ENCODE data around the gene HHAT.

HHAT gene

GRCh38 chr1:210691039-210691610, 362.4 kb downstream of the HHAT start:
- no peak overlapping the region for H3K4me3 Mint-ChIP-seq
- no peaks in the 10 kb centered on the region for H3K27me3 Mint-ChIP-seq
- no peak for ATAC-seq
- H3K9me3 Mint-ChIP-seq: no peaks in the 10 kb centered on the region
- peaks cover 34% of the 10 kb centered on the region for H3K4me1 Mint-ChIP-seq
- DNase-seq: no peak
- H3K27ac Mint-ChIP-seq: peak overlapping the region in 1 of 2 donors; percentile 35

DNA sequence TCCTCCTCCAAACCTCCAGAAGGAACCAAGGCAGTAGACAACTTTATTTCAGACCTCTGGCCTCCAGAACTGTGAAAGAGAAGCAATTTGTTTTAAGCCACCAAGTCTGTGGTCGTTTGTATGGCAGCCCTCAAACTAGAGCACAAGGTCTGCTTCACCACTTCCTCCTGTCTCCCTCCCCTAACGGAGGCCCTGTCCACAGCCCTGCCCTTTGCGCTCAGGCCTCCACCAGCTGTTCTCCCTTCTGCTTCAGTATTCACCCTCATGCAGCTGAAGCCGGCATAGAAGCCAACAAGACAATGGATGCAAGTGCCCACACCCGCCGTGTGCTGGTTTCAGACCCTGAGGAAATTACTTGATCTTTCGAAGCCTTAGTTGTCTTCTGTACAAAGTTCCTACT, 364.1 kb downstream of the HHAT start:
- Mint-ChIP-seq H3K4me3 (no peak overlapping the region), H3K27ac (peak overlapping the region in 1 of 2 donors; percentile 30), H3K4me1 (peaks cover 46% of the 10 kb centered on the region), H3K27me3 (no peaks in the 10 kb centered on the region), H3K9me3 (no peaks in the 10 kb centered on the region)
- DNase-seq (no peak), ATAC-seq (no peak)

DNA sequence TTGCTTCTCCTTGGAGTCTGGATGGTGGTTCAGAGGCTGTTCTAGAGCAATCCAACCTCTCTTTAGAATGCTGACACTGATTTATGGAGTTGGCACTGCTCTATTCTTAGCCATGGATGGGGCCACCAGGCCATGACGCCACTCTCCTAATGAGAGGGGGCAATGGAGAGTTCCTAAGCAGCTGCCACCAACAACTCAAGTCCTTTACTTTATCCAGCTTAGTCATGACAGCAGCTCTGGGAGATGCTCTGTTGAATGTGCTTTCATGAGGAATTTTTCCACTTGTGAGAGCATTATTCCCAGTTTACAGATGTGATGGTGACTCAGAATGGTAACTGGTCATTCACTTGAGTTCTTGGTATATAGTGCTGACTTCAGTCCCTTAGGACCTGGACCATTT, 366.3 kb downstream of the HHAT start:
- H3K27me3 Mint-ChIP-seq: no peaks in the 10 kb centered on the region
- no peak for ATAC-seq
- H3K9me3 Mint-ChIP-seq: no peaks in the 10 kb centered on the region
- no peak for DNase-seq
- no peak overlapping the region for H3K27ac Mint-ChIP-seq
- no peak overlapping the region for H3K4me3 Mint-ChIP-seq
- peaks cover 33% of the 10 kb centered on the region for H3K4me1 Mint-ChIP-seq

- Mint-ChIP-seq H3K4me3 (no peak overlapping the region), H3K27ac (no peak overlapping the region), H3K4me1 (peaks cover 33% of the 10 kb centered on the region), H3K9me3 (no peaks in the 10 kb centered on the region), H3K27me3 (no peaks in the 10 kb centered on the region)
- ATAC-seq (peak; percentile 94), DNase-seq (peak; percentile 35 to 58)
Observed at GRCh38 chr1:210696709-210697108, 368.0 kb downstream of the HHAT start.

GRCh38 chr1:210697185-210697584, 368.5 kb downstream of the HHAT start:
- H3K9me3 Mint-ChIP-seq: no peaks in the 10 kb centered on the region
- H3K27me3 Mint-ChIP-seq: no peaks in the 10 kb centered on the region
- no peak overlapping the region for H3K4me3 Mint-ChIP-seq
- ATAC-seq (peak; percentile 3), DNase-seq (no peak)
- no peak overlapping the region for H3K27ac Mint-ChIP-seq
- peaks cover 31% of the 10 kb centered on the region for H3K4me1 Mint-ChIP-seq

DNA sequence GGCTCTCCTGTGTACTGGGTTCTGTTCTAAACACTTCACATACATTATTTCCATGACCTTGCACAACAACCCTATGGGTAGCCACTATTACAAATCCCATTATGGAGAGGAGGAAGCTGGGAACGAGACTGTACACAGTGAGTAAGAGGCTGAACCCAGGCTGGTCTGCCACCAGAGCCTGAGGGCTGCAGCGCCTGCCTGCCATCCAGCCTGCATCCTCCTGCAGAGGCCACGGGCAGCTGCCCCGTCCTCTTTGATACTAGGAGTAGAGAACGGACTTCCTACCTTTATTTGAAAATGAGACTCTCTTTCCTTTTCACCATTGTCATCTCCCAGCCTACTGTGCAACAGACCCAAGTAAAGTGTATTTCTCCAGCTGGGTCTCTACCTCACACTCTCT, 370.0 kb downstream of the HHAT start:
- no peak overlapping the region for H3K4me3 Mint-ChIP-seq
- H3K9me3 Mint-ChIP-seq: no peaks in the 10 kb centered on the region
- H3K4me1 Mint-ChIP-seq: peaks cover 17% of the 10 kb centered on the region
- DNase-seq: no peak
- no peak overlapping the region for H3K27ac Mint-ChIP-seq
- no peak for ATAC-seq
- no peaks in the 10 kb centered on the region for H3K27me3 Mint-ChIP-seq

DNA sequence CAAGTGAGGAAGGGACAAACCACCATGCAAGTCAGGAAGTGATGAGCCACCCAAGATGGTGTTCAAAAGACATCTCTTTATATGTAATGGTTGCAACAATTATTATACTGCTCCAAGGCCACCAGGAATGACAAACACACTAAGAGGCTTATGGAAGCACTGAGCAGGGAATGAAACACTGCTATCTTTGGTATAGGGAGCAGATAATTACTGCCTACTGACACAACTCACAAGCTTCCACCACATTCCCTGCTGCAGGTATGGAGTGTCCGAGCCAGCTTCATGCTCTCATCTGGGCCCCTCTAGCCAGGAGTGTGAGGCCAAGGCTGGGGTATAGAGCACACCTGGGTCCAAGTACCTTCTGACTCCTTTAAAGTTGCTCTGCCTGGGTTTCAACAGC, 371.4 kb downstream of the HHAT start:
- H3K9me3 Mint-ChIP-seq: no peaks in the 10 kb centered on the region
- H3K27ac Mint-ChIP-seq: no peak overlapping the region
- peaks cover 17% of the 10 kb centered on the region for H3K4me1 Mint-ChIP-seq
- no peak overlapping the region for H3K4me3 Mint-ChIP-seq
- ATAC-seq: no peak
- no peak for DNase-seq
- no peaks in the 10 kb centered on the region for H3K27me3 Mint-ChIP-seq

DNA sequence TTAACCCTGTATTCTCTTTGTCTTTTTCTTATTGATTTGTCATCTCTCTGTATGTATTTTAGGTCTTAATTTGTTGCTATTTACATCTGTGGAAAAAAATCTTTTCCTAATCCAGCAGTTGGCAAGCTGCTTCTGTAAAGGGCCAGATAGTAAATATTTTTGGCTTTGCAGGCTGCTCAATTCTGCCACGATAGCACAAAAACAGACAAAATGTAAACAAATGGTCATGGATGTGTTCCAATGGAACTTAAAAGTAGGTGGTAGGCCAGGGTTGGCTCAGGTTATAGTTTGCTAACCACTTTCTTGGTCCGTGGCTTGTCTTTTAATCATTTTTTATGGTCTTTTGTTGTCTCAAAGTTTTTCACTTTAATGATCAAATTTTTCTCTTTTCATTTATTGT, 371.8 kb downstream of the HHAT start:
- Mint-ChIP-seq H3K9me3 (no peaks in the 10 kb centered on the region), H3K4me3 (no peak overlapping the region), H3K27ac (no peak overlapping the region), H3K4me1 (peaks cover 17% of the 10 kb centered on the region), H3K27me3 (no peaks in the 10 kb centered on the region)
- ATAC-seq (no peak), DNase-seq (no peak)

- no peaks in the 10 kb centered on the region for H3K9me3 Mint-ChIP-seq
- H3K27me3 Mint-ChIP-seq: no peaks in the 10 kb centered on the region
- no peak overlapping the region for H3K27ac Mint-ChIP-seq
- peaks cover under 1% of the 10 kb centered on the region for H3K4me1 Mint-ChIP-seq
- DNase-seq: no peak
- H3K4me3 Mint-ChIP-seq: no peak overlapping the region
- no peak for ATAC-seq
Observed at GRCh38 chr1:210702506-210702905, 373.8 kb downstream of the HHAT start.

DNA sequence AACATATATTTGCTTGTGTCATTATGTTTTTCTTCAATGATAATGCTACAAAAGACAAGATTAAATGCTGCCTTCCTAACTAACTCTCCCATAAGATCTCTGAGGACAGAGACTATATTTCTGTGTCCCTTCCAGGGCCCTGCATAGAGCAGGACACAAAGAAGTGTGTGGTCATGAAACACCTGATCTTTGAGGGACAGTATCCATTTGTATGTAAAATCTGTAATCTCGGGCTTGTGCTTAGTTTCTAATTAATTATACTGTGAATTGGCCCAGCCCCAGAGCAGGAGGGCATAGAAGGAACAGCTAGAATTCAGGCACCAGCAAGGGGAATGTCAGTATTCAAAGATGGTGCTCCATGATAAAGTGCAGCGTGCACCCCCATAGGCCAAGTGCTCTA, 374.9 kb downstream of the HHAT start:
- no peak overlapping the region for H3K27ac Mint-ChIP-seq
- no peaks in the 10 kb centered on the region for H3K27me3 Mint-ChIP-seq
- H3K9me3 Mint-ChIP-seq: no peaks in the 10 kb centered on the region
- H3K4me1 Mint-ChIP-seq: no peaks in the 10 kb centered on the region
- ATAC-seq (no peak), DNase-seq (no peak)
- H3K4me3 Mint-ChIP-seq: no peak overlapping the region

DNA sequence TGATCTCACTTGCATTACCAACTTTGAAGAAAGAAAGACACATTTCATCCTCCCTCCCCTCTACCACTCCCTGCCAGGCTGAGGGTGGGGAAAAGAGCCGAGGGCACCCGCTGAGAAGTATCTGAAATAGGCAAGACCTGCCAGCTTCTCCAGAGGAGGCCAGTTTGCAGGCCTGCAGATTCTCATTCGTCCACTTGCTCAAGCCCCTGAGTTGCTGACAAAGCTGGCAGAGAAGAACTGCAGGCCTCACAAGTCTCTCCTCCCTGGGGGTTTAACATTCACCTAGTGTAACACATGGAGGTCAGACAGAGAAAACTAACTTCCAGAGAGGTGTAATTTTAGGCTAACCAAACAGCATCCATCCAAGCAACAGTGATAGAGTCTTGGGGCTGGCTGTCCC, 376.4 kb downstream of the HHAT start:
- no peaks in the 10 kb centered on the region for H3K9me3 Mint-ChIP-seq
- no peaks in the 10 kb centered on the region for H3K27me3 Mint-ChIP-seq
- ATAC-seq: no peak
- peak overlapping the region in 1 of 2 donors; percentile 27 for H3K27ac Mint-ChIP-seq
- no peak for DNase-seq
- H3K4me1 Mint-ChIP-seq: no peaks in the 10 kb centered on the region
- no peak overlapping the region for H3K4me3 Mint-ChIP-seq

GRCh38 chr1:210706246-210706645, 377.5 kb downstream of the HHAT start:
- Mint-ChIP-seq H3K4me3 (no peak overlapping the region), H3K4me1 (no peaks in the 10 kb centered on the region), H3K27me3 (no peaks in the 10 kb centered on the region), H3K9me3 (no peaks in the 10 kb centered on the region), H3K27ac (no peak overlapping the region)
- DNase-seq: no peak
- ATAC-seq: no peak

DNA sequence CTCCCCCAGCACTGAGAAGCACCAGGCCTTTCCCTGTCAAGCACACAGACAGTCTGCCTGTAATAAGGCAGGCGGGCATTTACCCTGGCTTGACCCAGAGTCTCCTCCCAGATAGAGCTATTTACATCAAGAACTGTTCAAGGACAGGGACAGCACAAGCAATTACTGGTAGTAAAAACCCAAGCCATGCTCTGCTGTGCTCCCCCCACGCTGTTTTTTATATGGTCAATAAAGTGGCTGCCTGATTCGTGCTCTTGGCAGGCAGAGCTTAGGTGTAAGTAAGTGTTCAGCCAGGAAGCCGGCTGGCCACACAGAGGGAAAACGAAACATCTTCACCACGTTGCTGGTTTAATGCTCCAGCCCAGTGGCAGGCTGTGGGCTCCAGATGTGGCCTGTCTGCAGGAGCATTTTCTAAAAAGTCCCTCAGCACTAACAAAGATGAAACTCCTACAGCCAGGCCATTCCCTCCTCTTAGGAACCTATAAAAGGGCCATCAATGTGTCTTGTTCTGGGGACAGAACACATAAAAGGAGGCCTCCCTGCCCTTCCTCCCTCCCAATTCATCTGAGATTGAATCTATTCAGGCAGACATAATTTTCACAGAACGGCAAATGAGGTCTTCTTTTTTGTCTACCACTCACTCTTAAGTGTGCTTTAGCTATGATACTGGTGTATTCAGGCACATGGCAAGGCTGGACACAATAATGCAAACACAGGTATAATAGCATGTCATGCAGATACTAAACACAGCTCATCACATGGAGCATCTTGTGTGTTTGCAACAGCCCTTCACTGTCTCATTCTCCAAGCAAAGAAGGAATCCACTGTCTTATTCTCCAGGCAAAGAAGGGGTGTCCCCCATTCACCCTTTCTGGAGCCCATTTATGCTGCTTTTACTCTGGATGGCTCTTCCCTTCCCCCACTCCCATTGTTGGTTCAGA, 378.9 kb downstream of the HHAT start:
- Mint-ChIP-seq H3K4me3 (no peak overlapping the region), H3K9me3 (no peaks in the 10 kb centered on the region), H3K4me1 (no peaks in the 10 kb centered on the region), H3K27me3 (no peaks in the 10 kb centered on the region), H3K27ac (no peak overlapping the region)
- ATAC-seq (no peak), DNase-seq (no peak)

- ATAC-seq (no peak), DNase-seq (no peak)
- Mint-ChIP-seq H3K27me3 (no peaks in the 10 kb centered on the region), H3K4me1 (no peaks in the 10 kb centered on the region), H3K27ac (peak overlapping the region; percentile 48 to 86), H3K9me3 (no peaks in the 10 kb centered on the region), H3K4me3 (no peak overlapping the region)
Observed at GRCh38 chr1:210709701-210710100, 381.0 kb downstream of the HHAT start.

GRCh38 chr1:210711825-210712612, 383.3 kb downstream of the HHAT start:
- Mint-ChIP-seq H3K9me3 (no peaks in the 10 kb centered on the region), H3K27ac (peak overlapping the region in 1 of 2 donors; percentile 82), H3K27me3 (no peaks in the 10 kb centered on the region), H3K4me1 (no peaks in the 10 kb centered on the region), H3K4me3 (no peak overlapping the region)
- DNase-seq (no peak), ATAC-seq (no peak)

DNA sequence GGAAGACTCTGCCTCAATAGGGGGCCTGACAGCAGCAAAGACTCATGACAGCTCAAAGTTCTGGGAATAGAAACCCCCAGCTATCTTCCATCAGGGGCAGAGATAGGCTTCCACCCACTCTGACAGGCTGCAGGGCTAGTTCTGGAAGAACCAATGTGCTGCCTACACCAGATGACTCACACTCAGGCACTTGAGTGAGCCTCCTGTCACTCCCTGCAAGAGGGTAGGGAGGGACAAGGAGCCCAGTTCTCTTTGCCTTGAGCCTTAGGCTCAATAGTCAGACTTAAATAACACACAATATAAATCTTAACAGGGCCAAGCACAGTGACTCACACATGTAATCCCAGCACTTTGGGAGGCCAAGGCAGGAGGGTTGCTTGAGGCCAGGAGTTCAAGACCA, 386.4 kb downstream of the HHAT start:
- DNase-seq (no peak), ATAC-seq (peak; percentile 49)
- Mint-ChIP-seq H3K4me1 (no peaks in the 10 kb centered on the region), H3K27ac (no peak overlapping the region), H3K9me3 (no peaks in the 10 kb centered on the region), H3K4me3 (no peak overlapping the region), H3K27me3 (no peaks in the 10 kb centered on the region)

Data from stimulated activated naive CD8-positive, alpha-beta T cell treated with anti-CD3 and anti-CD28 coated beads, Interleukin-15, amount 100 ng/mL, for 72 hours (primary cell).